ENCODE measurements around the gene CABLES2.

CABLES2 gene

DNA sequence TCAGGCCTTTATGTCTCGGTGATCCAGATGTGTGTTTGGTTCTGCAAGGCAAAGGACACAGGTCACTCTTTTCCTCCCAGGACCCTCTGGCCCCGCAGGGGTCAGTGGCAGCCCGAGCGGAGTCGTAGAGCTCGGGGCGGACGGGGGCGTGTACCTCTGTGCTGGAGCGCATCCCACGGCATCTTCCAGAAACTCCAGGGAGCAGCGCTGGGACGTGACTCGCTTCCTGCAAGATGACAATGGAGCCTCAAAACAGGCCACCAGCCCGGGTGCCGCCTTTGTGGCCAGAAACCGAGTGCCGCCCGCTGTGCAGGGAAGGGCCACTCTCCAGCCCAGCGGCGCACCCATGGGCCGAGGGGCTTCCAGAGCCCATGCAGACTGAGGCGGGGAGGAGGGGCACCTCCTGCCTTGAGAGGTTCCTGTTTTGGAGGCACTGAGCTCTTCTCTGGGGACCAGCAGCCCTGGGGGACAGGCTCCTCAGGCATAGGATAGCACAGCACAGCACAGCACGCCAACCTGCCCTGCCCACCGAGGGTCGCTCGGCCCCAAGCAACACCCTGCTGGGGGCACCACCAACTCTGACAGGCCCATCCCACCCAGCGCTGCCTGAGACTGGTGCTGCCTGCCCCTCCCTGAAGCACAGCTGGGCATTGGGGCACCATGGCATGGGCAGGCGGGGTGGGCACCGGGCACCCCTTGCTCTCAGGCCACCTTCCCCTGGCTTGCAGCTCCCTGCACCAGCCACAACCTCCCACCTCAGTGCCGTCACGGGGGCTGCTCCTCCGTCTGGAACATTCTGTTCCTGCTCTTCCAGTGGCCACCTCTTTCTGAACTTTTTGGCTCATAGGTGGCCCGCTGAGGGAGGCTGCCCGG is 10.5 kb downstream of the CABLES2 start:
- Histone ChIP-seq H3K9me3 (ENCODE audit: insufficient read depth, low read depth, low read length) (no peaks in the 10 kb centered on the region), H3K27me3 (ENCODE audit: insufficient read depth, low read length, poor library complexity, severe bottlenecking) (no peaks in the 10 kb centered on the region), H3K4me1 (ENCODE audit: insufficient read depth, low read length, poor library complexity, severe bottlenecking) (no peaks in the 10 kb centered on the region), H3K36me3 (ENCODE audit: insufficient read depth, low read length) (peaks cover 4% of the 10 kb centered on the region; the same call in 1 of the 2 replicates), H3K9ac (ENCODE audit: low read depth, low read length, poor library complexity, severe bottlenecking) (no peak overlapping the region), H4K20me1 (ENCODE audit: insufficient read depth, low read length, poor library complexity, severe bottlenecking) (no peaks in the 10 kb centered on the region), H2AFZ (ENCODE audit: low read length) (no peak overlapping the region), H3K9me2 (replicated peaks; ENCODE audit: low read depth, low read length) (no peaks in the 10 kb centered on the region), H3K4me3 (ENCODE audit: low read length, poor library complexity, severe bottlenecking) (no peak overlapping the region), H3F3A (ENCODE audit: low read depth) (no peaks in the 10 kb centered on the region), H3K79me2 (ENCODE audit: insufficient read depth, low read length) (no peaks in the 10 kb centered on the region), H3K4me2 (ENCODE audit: low read depth, low read length, poor library complexity, severe bottlenecking) (no peak overlapping the region)
- no peak for TF ChIP-seq CTCF (conservative IDR thresholded peaks at IDR 0.05; ENCODE audit: low read length)
- TF ChIP-seq EZH2phosphoT487 (IDR thresholded peaks at IDR 0.05; ENCODE audit: borderline replicate concordance): no peak

- Histone ChIP-seq H3K4me2 (ENCODE audit: low read depth, low read length, poor library complexity, severe bottlenecking) (no peak overlapping the region), H3F3A (ENCODE audit: low read depth) (no peaks in the 10 kb centered on the region), H3K79me2 (ENCODE audit: insufficient read depth, low read length) (peaks cover 2% of the 10 kb centered on the region; the same call in 1 of the 2 replicates), H3K4me3 (ENCODE audit: low read length, poor library complexity, severe bottlenecking) (no peak overlapping the region), H3K9ac (ENCODE audit: low read depth, low read length, poor library complexity, severe bottlenecking) (no peak overlapping the region), H4K20me1 (ENCODE audit: insufficient read depth, low read length, poor library complexity, severe bottlenecking) (no peaks in the 10 kb centered on the region), H3K9me3 (ENCODE audit: insufficient read depth, low read depth, low read length) (no peaks in the 10 kb centered on the region), H3K9me2 (replicated peaks; ENCODE audit: low read depth, low read length) (no peaks in the 10 kb centered on the region), H2AFZ (ENCODE audit: low read length) (no peak overlapping the region), H3K36me3 (ENCODE audit: insufficient read depth, low read length) (peaks cover 4% of the 10 kb centered on the region; the same call in 1 of the 2 replicates), H3K4me1 (ENCODE audit: insufficient read depth, low read length, poor library complexity, severe bottlenecking) (no peaks in the 10 kb centered on the region), H3K27me3 (ENCODE audit: insufficient read depth, low read length, poor library complexity, severe bottlenecking) (no peaks in the 10 kb centered on the region)
- TF ChIP-seq CTCF (conservative IDR thresholded peaks at IDR 0.05; ENCODE audit: low read length): no peak
- TF ChIP-seq EZH2phosphoT487 (IDR thresholded peaks at IDR 0.05; ENCODE audit: borderline replicate concordance): no peak
Measured at GRCh38 chr20:62395311-62396242, 11.5 kb downstream of the CABLES2 start.

- H3K9me3 ChIP-seq (ENCODE audit: insufficient read depth, low read depth, low read length): no peaks in the 10 kb centered on the region
- no peaks in the 10 kb centered on the region for H3K4me1 ChIP-seq (ENCODE audit: insufficient read depth, low read length, poor library complexity, severe bottlenecking)
- no peak for TF ChIP-seq EZH2phosphoT487 (IDR thresholded peaks at IDR 0.05; ENCODE audit: borderline replicate concordance)
- TF ChIP-seq CTCF (conservative IDR thresholded peaks at IDR 0.05; ENCODE audit: low read length): no peak
- no peaks in the 10 kb centered on the region for H3K9me2 ChIP-seq (replicated peaks; ENCODE audit: low read depth, low read length)
- H3K79me2 ChIP-seq (ENCODE audit: insufficient read depth, low read length): peaks cover 12% of the 10 kb centered on the region; the same call in 1 of the 2 replicates
- peaks cover 7% of the 10 kb centered on the region for H4K20me1 ChIP-seq (ENCODE audit: insufficient read depth, low read length, poor library complexity, severe bottlenecking)
- no peaks in the 10 kb centered on the region; the same call in 1 of the 2 replicates for H3F3A ChIP-seq (ENCODE audit: low read depth)
- no peak overlapping the region for H3K4me3 ChIP-seq (ENCODE audit: low read length, poor library complexity, severe bottlenecking)
- no peak overlapping the region for H2AFZ ChIP-seq (ENCODE audit: low read length)
- no peak overlapping the region for H3K4me2 ChIP-seq (ENCODE audit: low read depth, low read length, poor library complexity, severe bottlenecking)
- H3K36me3 ChIP-seq (ENCODE audit: insufficient read depth, low read length): peaks cover 12% of the 10 kb centered on the region; the same call in 1 of the 2 replicates
- no peaks in the 10 kb centered on the region for H3K27me3 ChIP-seq (ENCODE audit: insufficient read depth, low read length, poor library complexity, severe bottlenecking)
- no peak overlapping the region for H3K9ac ChIP-seq (ENCODE audit: low read depth, low read length, poor library complexity, severe bottlenecking)
Measured at GRCh38 chr20:62394248-62395245, 12.5 kb downstream of the CABLES2 start.
